ENCODE data around the gene TMEM9.

GRCh38 chr1:201137024-201137392 is 17.3 kb downstream of the TMEM9 start:
- TF ChIP-seq POLR2A (IDR thresholded peaks at IDR 0.05; ENCODE audit: low read length) (no peak), GATA1 (IDR thresholded peaks at IDR 0.05; ENCODE audit: low read depth, low read length) (no peak)
